Measurements from ENCODE around the gene RNASEH2A. TPM values are rescaled to one million over a fixed set of nuclear protein-coding genes. Genes with fewer than 3 reads are reported as not detected.

The RNASEH2A gene
- total and polyA plus RNA-seq, 2 of the 13 experiments (the other 11 are each of a cell fraction or from before 2014, with no cell fraction given), result 25.1 to 35.8 TPM

- TF ChIP-seq ATF5 (CRISPR knock-in tag; IDR thresholded peaks at IDR 0.05; ENCODE audit: low read depth) (peak; percentile 91; the same call in 1 of the 2 replicates), SAFB2 (CRISPR knock-in tag; IDR thresholded peaks at IDR 0.05; ENCODE audit: borderline replicate concordance, low read depth) (peak; percentile 88), ZNF781 (CRISPR knock-in tag; IDR thresholded peaks at IDR 0.05; ENCODE audit: borderline replicate concordance, not compliant biosample characterization) (peak; percentile 70), ZNF430 (CRISPR knock-in tag; IDR thresholded peaks at IDR 0.05) (peak; percentile 97), EZH2 (conservative IDR thresholded peaks at IDR 0.05; ENCODE audit: low read depth, low read length) (no peak), KDM5A (IDR thresholded peaks at IDR 0.05; ENCODE audit: borderline replicate concordance, low read length) (peak; percentile 51; the same call in 1 of the 2 replicates), DNMT3B (CRISPR knock-in tag; conservative IDR thresholded peaks at IDR 0.05) (no peak; the same call in 1 of the 2 replicates), REXO4 (CRISPR knock-in tag; IDR thresholded peaks at IDR 0.05; ENCODE audit: borderline replicate concordance) (no peak), CREM (IDR thresholded peaks at IDR 0.05) (no peak), CREM (CRISPR knock-in tag; IDR thresholded peaks at IDR 0.05) (no peak), ZNF264 (CRISPR knock-in tag; IDR thresholded peaks at IDR 0.05) (no peak), ZNF646 (CRISPR knock-in tag; IDR thresholded peaks at IDR 0.05) (peak; percentile 37; the same call in 1 of the 2 replicates), ISL2 (CRISPR knock-in tag; IDR thresholded peaks at IDR 0.05) (peak; percentile 68), PHF8 (CRISPR knock-in tag; IDR thresholded peaks at IDR 0.05) (peak; percentile 93), SALL1 (CRISPR knock-in tag; IDR thresholded peaks at IDR 0.05) (peak; percentile 79; the same call in 1 of the 2 replicates)
Measured at GRCh38 chr19:12801466-12802266, 4.7 kb upstream of the RNASEH2A start, which contains the start of the genes PRDX2 and THSD8 (continued).
